Panc1 (cell line): ENCODE measurements around the gene MAP6. TPM values are rescaled to one million over a fixed set of nuclear protein-coding genes. Genes with fewer than 3 reads are reported as not detected.

Experiments
- ATAC-seq: fragments of 200-7000 bp; cut with Tn5 transposase; 2 replicates; pipeline ENCODE4 v1.9.1; 2020; ENCODE audit warnings: mild to moderate bottlenecking, moderate library complexity
- BruUV-seq: library from RNA; stranded (reverse); fragments of 400-500 nt; replicated peaks from 2 replicates; lab custom pipeline; 2021; lab: Mats Ljungman, UMichigan
- CTCF ChIA-PET: fragments of 300-600 bp; sonication (Branson Sonifier 250); formaldehyde crosslinking; loops from one replicate; lab custom pipeline; 2022; ENCODE audit warnings: antibody characterized with exemption; lab: Charles Lee
- POLR2A ChIA-PET: fragments of 300-600 bp; sonication (Branson Sonifier 250); formaldehyde crosslinking; loops from one replicate; lab custom pipeline; 2022; ENCODE audit warnings: antibody characterized with exemption; lab: Charles Lee
- DNase-seq: peaks from one replicate; pipeline ENCODE4 v3.0.0-alpha.2; 2010; ENCODE audit warnings: low read depth, low spot score
- H3K27ac ChIP-seq: 2 replicates; pipeline ENCODE4 v1.5.1; 2011; ENCODE audit warnings: mild to moderate bottlenecking, low read length, inconsistent platforms
- H3K27me3 ChIP-seq: fragments of 200-500 bp; sonication (Bioruptor generic); 2 replicates; pipeline ENCODE4 v1.6.0; 2014; ENCODE audit warnings: low read length, inconsistent platforms; ENCODE audit not compliant: control insufficient read depth, insufficient read depth
- H3K36me3 ChIP-seq: fragments of 200-500 bp; sonication (Bioruptor generic); 2 replicates; pipeline ENCODE4 v1.5.1; 2014; ENCODE audit warnings: inconsistent platforms, mild to moderate bottlenecking, low read length, moderate library complexity; ENCODE audit not compliant: control insufficient read depth, insufficient read depth
- H3K4me1 ChIP-seq: 2 replicates; pipeline ENCODE4 v1.5.1; 2011; ENCODE audit warnings: inconsistent platforms, mild to moderate bottlenecking, low read length, moderate library complexity; ENCODE audit not compliant: control insufficient read depth, insufficient read depth
- H3K4me3 ChIP-seq, 2 experiments: 2 replicates each; pipeline ENCODE4 v1.5.1; 2011 to 2012; ENCODE audit warnings: low read depth in 2 of 2, low read length in 2 of 2, mild to moderate bottlenecking in 2 of 2, inconsistent platforms in 1 of 2, moderate library complexity in 1 of 2
- H3K9me3 ChIP-seq: fragments of 200-500 bp; sonication (Bioruptor generic); 2 replicates; pipeline ENCODE4 v1.5.1; 2014; ENCODE audit warnings: low read depth, mild to moderate bottlenecking, inconsistent platforms, low read length, moderate library complexity; ENCODE audit not compliant: control insufficient read depth, insufficient read depth
- CTCF ChIP-seq: fragments of 450-650 bp; IDR thresholded peaks from 2 replicates; pipeline ENCODE4 v1.5.1; 2017; ENCODE audit warnings: mild to moderate bottlenecking
- POLR2AphosphoS5 ChIP-seq: IDR thresholded peaks from 2 replicates; pipeline ENCODE4 v1.6.1; 2012; ENCODE audit warnings: mild to moderate bottlenecking, low read depth, low read length, moderate library complexity
- REST ChIP-seq, 2 experiments: IDR thresholded peaks; 2 replicates each; pipeline ENCODE4 v1.6.1; 2011 to 2012; ENCODE audit warnings: low read depth in 2 of 2, control low read depth in 1 of 2, low read length in 1 of 2, mild to moderate bottlenecking in 1 of 2, moderate library complexity in 1 of 2; ENCODE audit not compliant: insufficient read depth in 1 of 2
- SIN3A ChIP-seq: IDR thresholded peaks from 2 replicates; pipeline ENCODE4 v1.6.1; 2012; ENCODE audit warnings: low read depth, mild to moderate bottlenecking, low read length, moderate library complexity, borderline replicate concordance; ENCODE audit not compliant: insufficient read depth
- TCF7L2 ChIP-seq: IDR thresholded peaks from 2 replicates; pipeline ENCODE4 v1.6.1; 2011; ENCODE audit warnings: mild to moderate bottlenecking, low read depth, low read length, inconsistent platforms
- in situ Hi-C: cut with HindIII; loops from 2 replicates; pipeline ENCODE4 v1.10.0; 2016; ENCODE audit warnings: low sequenced_read_pairs, low pct_unique_long_range_greater_than_20kb
- intact Hi-C: fragments of 100-400 bp; cut with micrococcal nuclease; formaldehyde crosslinking; loops from one replicate; pipeline ENCODE4 v1.10.0; 2022; ENCODE audit not compliant: unreplicated experiment
- total RNA-seq: library from RNA; stranded (reverse); gene quantifications from one replicate; pipeline ENCODE4 v1.2.1, GENCODE V29; 2021; ENCODE audit not compliant: unreplicated experiment

The MAP6 gene
- total RNA-seq, 1 experiment from 2014 or later: 0.21 TPM

GRCh38 chr11:75603791-75604736, 64.8 kb downstream of the MAP6 start:
- DNase-seq (peak; percentile 57), ATAC-seq (no peak)
- POLR2A ChIA-PET: no interaction called here
- Histone ChIP-seq H3K4me3 (no peak overlapping the region), H3K4me1 (no peaks in the 10 kb centered on the region), H3K36me3 (no peaks in the 10 kb centered on the region), H3K27ac (no peak overlapping the region), H3K27me3 (peaks cover 5% of the 10 kb centered on the region; the same call in 1 of the 2 replicates), H3K9me3 (no peaks in the 10 kb centered on the region)
- intact Hi-C loops (no loop called here), in situ Hi-C loops (no loop called here)
- no TSS peak for BruUV-seq
- no peak for TF ChIP-seq TCF7L2
- no peak for TF ChIP-seq SIN3A
- no peak for TF ChIP-seq POLR2AphosphoS5
- no peak for TF ChIP-seq REST (IDR thresholded peaks at IDR 0.05; ENCODE audit: insufficient read depth in 1 of 2, low read depth in 2 of 2, low read length in 1 of 2)
- no peak for TF ChIP-seq CTCF
- CTCF ChIA-PET: no interaction called here

- H3K9me3 ChIP-seq: no peaks in the 10 kb centered on the region
- H3K4me3 ChIP-seq: no peak overlapping the region
- ChIA-PET POLR2A (no interaction called here), CTCF (interaction anchor here (0.7 kb wide), 1 partner anchor 24 kb away, joined by 3 read pairs; no protein-coding TSS in a partner anchor)
- no TSS peak for BruUV-seq
- TF ChIP-seq TCF7L2 (no peak), POLR2AphosphoS5 (no peak), REST (IDR thresholded peaks at IDR 0.05; ENCODE audit: insufficient read depth in 1 of 2, low read depth in 2 of 2, low read length in 1 of 2) (no peak), CTCF (no peak), SIN3A (no peak)
- H3K27ac ChIP-seq: no peak overlapping the region
- no peak for DNase-seq
- no peaks in the 10 kb centered on the region for H3K4me1 ChIP-seq
- H3K27me3 ChIP-seq: peaks cover 5% of the 10 kb centered on the region
- no peak for ATAC-seq
- no peaks in the 10 kb centered on the region for H3K36me3 ChIP-seq
- in situ Hi-C loops (no loop called here), intact Hi-C loops (no loop called here)
Measured at GRCh38 chr11:75602951-75603350, 65.9 kb downstream of the MAP6 start.
